ENCODE measurements around the gene OR13C2. TPM values are rescaled to one million over a fixed set of nuclear protein-coding genes. Genes with fewer than 3 reads are reported as not detected.
"Not testable (repeated sequence)": the region's sequence is repeated elsewhere in the genome, so short reads cannot be mapped to it uniquely, and the experiment has no call there.

OR13C2 gene
- total RNA-seq, 4 donors from 2014 or later, result 2.4 TPM; not detected in 3

GRCh38 chr9:104611213-104611612 lies 5.8 kb upstream of the OR13C2 start:
- no peak overlapping the region for H3K27ac ChIP-seq
- intact Hi-C loops (cut with DNase I), result no loop called here
- no peaks in the 10 kb centered on the region for H3K4me1 ChIP-seq
- H3K4me3 ChIP-seq (replicated peaks in 1 of 3), result no peak overlapping the region
- WGBS, 2 donors, result 86 to 87% methylated on average over 2 of the region's 2 CpGs
- no peak for DNase-seq
- no peaks in the 10 kb centered on the region for H3K36me3 ChIP-seq
- H3K9me3 ChIP-seq, result no peaks in the 10 kb centered on the region
- TF ChIP-seq CTCF (IDR thresholded peaks at IDR 0.05), result no peak
- no peak for TF ChIP-seq POLR2A (IDR thresholded peaks at IDR 0.05)
- H3K27me3 ChIP-seq, result no peaks in the 10 kb centered on the region

- no peak overlapping the region for H3K27ac ChIP-seq
- no peaks in the 10 kb centered on the region for H3K27me3 ChIP-seq
- WGBS, 2 donors, result 40 to 48% methylated on average over 1 of the region's 1 CpG
- no peak overlapping the region for H3K4me3 ChIP-seq (replicated peaks in 1 of 3)
- no peak for DNase-seq
- no peaks in the 10 kb centered on the region for H3K9me3 ChIP-seq
- H3K36me3 ChIP-seq, result no peaks in the 10 kb centered on the region
- no peak for TF ChIP-seq POLR2A (IDR thresholded peaks at IDR 0.05)
- no peak for TF ChIP-seq CTCF (IDR thresholded peaks at IDR 0.05)
- H3K4me1 ChIP-seq, result no peaks in the 10 kb centered on the region
- intact Hi-C loops (cut with DNase I), result no loop called here
Measured at GRCh38 chr9:104608336-104608735, 2.9 kb upstream of the OR13C2 start.

- 84 to 87% methylated on average over 2 of the region's 2 CpGs for WGBS, 2 donors
- Histone ChIP-seq H3K4me3 (replicated peaks in 1 of 3) (no peak overlapping the region), H3K4me1 (no peaks in the 10 kb centered on the region), H3K27me3 (no peaks in the 10 kb centered on the region), H3K36me3 (no peaks in the 10 kb centered on the region), H3K27ac (no peak overlapping the region), H3K9me3 (no peaks in the 10 kb centered on the region)
- DNase-seq, result no peak
- intact Hi-C loops (cut with DNase I), result no loop called here
- TF ChIP-seq CTCF (IDR thresholded peaks at IDR 0.05), result no peak
- no peak for TF ChIP-seq POLR2A (IDR thresholded peaks at IDR 0.05)
Measured at GRCh38 chr9:104606152-104606551, 725 bp upstream of the OR13C2 start.

GRCh38 chr9:104604801-104605200 lies 626 bp downstream of the OR13C2 start:
- no peaks in the 10 kb centered on the region for H3K9me3 ChIP-seq
- TF ChIP-seq CTCF (IDR thresholded peaks at IDR 0.05) (no peak), POLR2A (IDR thresholded peaks at IDR 0.05) (no peak)
- H3K4me3 ChIP-seq (replicated peaks in 1 of 3), result no peak overlapping the region
- no peak overlapping the region for H3K27ac ChIP-seq
- intact Hi-C loops (cut with DNase I), result no loop called here
- 75 to 87% methylated on average over 3 of the region's 3 CpGs for WGBS, 2 donors
- H3K36me3 ChIP-seq, result no peaks in the 10 kb centered on the region
- DNase-seq, result no peak
- H3K4me1 ChIP-seq, result no peaks in the 10 kb centered on the region
- no peaks in the 10 kb centered on the region for H3K27me3 ChIP-seq

DNA sequence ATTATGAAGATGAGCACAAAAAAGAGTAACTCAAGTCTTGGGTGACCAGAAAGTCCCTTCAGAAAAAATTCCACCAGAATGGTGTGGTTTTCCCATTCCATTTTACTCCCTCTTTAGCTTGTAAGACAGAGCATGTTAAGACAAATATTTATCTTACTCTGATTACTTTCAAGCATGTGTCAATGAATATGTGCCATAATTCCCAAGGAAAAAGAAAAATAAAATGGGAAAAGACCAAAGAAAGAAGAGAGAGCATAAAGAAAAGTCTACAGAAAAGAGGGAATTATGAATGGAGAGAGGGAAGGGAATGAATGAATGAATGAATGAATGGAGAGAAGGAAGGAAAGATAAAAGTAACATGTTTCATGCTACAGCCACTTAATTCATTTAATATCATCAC lies 6.1 kb downstream of the OR13C2 start, which contains the start of gene OR13C5:
Gene OR13C5 (minus strand): TSS at position 101 of the 400 bp plus-strand sequence. CDS start 0 bp downstream, at position 101.
- intact Hi-C loops (cut with DNase I); H3K4me1 ChIP-seq; H3K27ac ChIP-seq; H3K27me3 ChIP-seq; H3K36me3 ChIP-seq; H3K4me3 ChIP-seq (replicated peaks in 1 of 3); H3K9me3 ChIP-seq; DNase-seq: not testable (repeated sequence)

DNA sequence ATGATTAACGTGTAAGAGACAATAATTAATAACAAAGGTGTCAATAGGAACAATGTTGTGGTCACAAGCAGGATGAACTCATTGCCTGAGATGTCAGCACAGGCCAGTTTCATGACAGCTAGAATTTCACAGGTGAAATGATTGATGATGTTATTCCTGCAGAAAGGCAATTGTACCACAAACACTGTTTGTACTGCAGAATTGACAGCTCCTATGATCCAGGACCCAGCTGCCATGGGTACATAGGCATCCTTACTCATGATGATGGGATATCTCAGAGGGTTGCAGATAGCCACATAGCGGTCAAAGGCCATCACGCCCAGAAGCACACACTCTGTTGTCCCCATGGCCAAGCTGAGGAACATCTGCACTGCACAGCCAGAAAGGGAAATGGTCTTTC lies 6.7 kb downstream of the OR13C2 start:
- H3K4me1 ChIP-seq; H3K4me3 ChIP-seq (replicated peaks in 1 of 3); intact Hi-C loops (cut with DNase I); H3K27me3 ChIP-seq; H3K27ac ChIP-seq; H3K36me3 ChIP-seq; H3K9me3 ChIP-seq; DNase-seq: not testable (repeated sequence)
- WGBS, 2 donors, result 63 to 67% methylated on average over 1 to 2 of the region's 3 CpGs
